ENCODE measurements around the gene RALBP1.

- TF ChIP-seq CTCF (IDR thresholded peaks at IDR 0.05) (no peak), POLR2AphosphoS5 (IDR thresholded peaks at IDR 0.05) (no peak), EP300 (IDR thresholded peaks at IDR 0.05) (no peak), POLR2A (IDR thresholded peaks at IDR 0.05) (no peak)
Measured at GRCh38 chr18:9559253-9559652, 83.9 kb downstream of the RALBP1 start.
